Adrenal gland (tissue), 12 donors: ENCODE data around the gene LBHD1. TPM values are rescaled to one million over a fixed set of nuclear protein-coding genes. Genes with fewer than 3 reads are reported as not detected.
A peak's percentile ranks its signal among the peaks of the same experiment; 100 is the strongest.

ENCODE experiments used
- DNase-seq, 7 donors: peaks; one replicate each; pipeline ENCODE4 v3.0.0-alpha.2; 2019 to 2020
- H3K27ac ChIP-seq, 5 donors: fragments of 200-600 bp; sonication (generic) in 4 of 5; 1 replicate in 3 of 5; 2 replicates in 2 of 5; pipeline versions ENCODE4 v1.5.1 to v1.8.0; 2016 to 2020; ENCODE audit warnings: mild to moderate bottlenecking in 1 of 5
- H3K27me3 ChIP-seq: fragments of 200-600 bp; 2 replicates; pipeline ENCODE4 v1.8.0; 2021
- H3K36me3 ChIP-seq, 2 donors: fragments of 200-600 bp; replicated peaks in 1 of 2; 1 replicate in 1 of 2; 2 replicates in 1 of 2; pipeline versions ENCODE4 v1.5.1 to v1.8.0; 2018 to 2022
- H3K4me1 ChIP-seq, 2 donors: fragments of 200-600 bp; replicated peaks in 1 of 2; 1 replicate in 1 of 2; 2 replicates in 1 of 2; pipeline versions ENCODE4 v1.5.1 to v1.8.0; 2018 to 2021
- H3K4me3 ChIP-seq, 4 donors: fragments of 200-600 bp; sonication (generic) in 3 of 4; one replicate each; pipeline ENCODE4 v1.5.1; 2016 to 2018
- H3K9me3 ChIP-seq, 3 donors: fragments of 200-600 bp; sonication (generic) in 1 of 3; replicated peaks in 1 of 3; 1 replicate in 2 of 3; 2 replicates in 1 of 3; pipeline versions ENCODE4 v1.5.1 to v1.8.0; 2016 to 2021
- CTCF ChIP-seq, 6 experiments: fragments of 450-650 bp in 4 of 6; fragments of 200-600 bp in 2 of 6; sonication (generic) in 1 of 6; IDR thresholded peaks; 1 replicate in 5 of 6; 2 replicates in 1 of 6; pipeline versions ENCODE4 v1.5.1 to v1.8.0; 2016 to 2021; ENCODE audit warnings: antibody characterized with exemption in 6 of 6, mild to moderate bottlenecking in 2 of 6, moderate library complexity in 1 of 6
- POLR2A ChIP-seq, 2 donors: fragments of 450-650 bp; IDR thresholded peaks; one replicate each; pipeline ENCODE4 v1.6.1; 2017; ENCODE audit warnings: antibody characterized with exemption in 2 of 2, mild to moderate bottlenecking in 2 of 2, moderate library complexity in 1 of 2
- WGBS, 4 donors: extraction: QIAGEN DNeasy Blood & Tissue Kit in 2 of 4; methylation state at CpG; one replicate each; pipeline versions ENCODE4 v1.1.5 to v1.1.7; 2013 to 2017; 5-methylcytosine and 5-hydroxymethylcytosine counted together
- intact Hi-C, 2 donors: fragments of 100-400 bp; cut with DNase I; formaldehyde crosslinking; loops; one replicate each; pipeline versions ENCODE4 v1.14.1 to v1.15.0; 2022 to 2023
- polyA plus RNA-seq, 3 donors: library from polyadenylated mRNA; stranded (reverse); fragments of 200-250 nt in 2 of 3; fragments of 350-450 nt in 1 of 3; fragmentation: Illumina TruSeq in 1 of 3; extraction: RNeasy Lipid Tissue Mini Kit (QIAGEN cat#74804) in 1 of 3; gene quantifications; one replicate each; pipeline ENCODE4 v1.2.3, GENCODE V29; 2013 to 2014
- total RNA-seq, 9 donors: library from RNA; depleted of rRNA in 4 of 9; stranded (reverse); fragments of >200 nt in 4 of 9; fragments of 120-200 nt in 1 of 9; fragmentation: NEBNext Ultra II Directional in 1 of 9; extraction: Animal tissue kit (Norgen Biotek cat#: 25700) in 1 of 9; gene quantifications; one replicate each; pipeline versions ENCODE4 v1.1.0 to v1.2.4, GENCODE V29; 2013 to 2023
- donor health status: healthy with polysubstance abuse.
- donor health status: Bipolar disorder and iron deficiency.
- donor health status: DM: yes; HTN: yes; CAD: no.
- donor health status: DM: no; HTN: no; CAD: no.
- donor health status: DM: no; HTN: no; CAD: no.
- donor health status: DM: yes; HTN: yes; CAD: no.

LBHD1 gene
- total and polyA plus RNA-seq, 12 donors, result 1.1 to 30.4 (median 12.7) TPM

- Histone ChIP-seq H3K4me1 (peaks cover 12 to 21% of the 10 kb centered on the region in 2 donors), H3K9me3 (no peaks in the 10 kb centered on the region), H3K27ac (peak overlapping the region in 2 of 5 donors; percentile 34 to 65), H3K4me3 (no peak overlapping the region), H3K36me3 (peaks cover 0 to 17% of the 10 kb centered on the region in 2 donors), H3K27me3 (no peaks in the 10 kb centered on the region)
- DNase-seq, result peak; percentile 41 to 75 (median 66)
- TF ChIP-seq POLR2A (IDR thresholded peaks at IDR 0.05) (no peak), CTCF (IDR thresholded peaks at IDR 0.05) (peak; percentile 36 to 69 (median 61))
- intact Hi-C loops, result no loop called here
- WGBS, 4 donors, result 43 to 54% (median 47%) methylated on average over 4 of the region's 4 CpGs
Measured at GRCh38 chr11:62680825-62681240, 8.8 kb upstream of the LBHD1 start.

- peak within 1 kb of the TSS; percentile 73 to 92 (median 78) for H3K4me3 ChIP-seq
- no peak for TF ChIP-seq CTCF (IDR thresholded peaks at IDR 0.05)
- TF ChIP-seq POLR2A (IDR thresholded peaks at IDR 0.05), result peak in 1 of 2 donors; percentile 71
- peaks cover 12 to 21% of the 10 kb centered on the region in 2 donors for H3K4me1 ChIP-seq
- 7 to 18% (median 9%) methylated on average over 20 to 55 of the region's 55 CpGs for WGBS, 4 donors
- no peaks in the 10 kb centered on the region for H3K27me3 ChIP-seq
- intact Hi-C loops, result no loop called here
- H3K27ac ChIP-seq, result peak within 1 kb of the TSS; percentile 58 to 91 (median 82)
- peaks cover 0 to 27% of the 10 kb centered on the region in 2 donors for H3K36me3 ChIP-seq
- peak; percentile 87 to 94 (median 91) for DNase-seq
- H3K9me3 ChIP-seq, result no peaks in the 10 kb centered on the region
Measured at GRCh38 chr11:62678770-62679696, 7.0 kb upstream of the LBHD1 start, which contains the start of gene UBXN1. Gene UBXN1, minus strand, starts transcription at chr11:62679073. Its CDS starts 150 bp downstream, at chr11:62678923.

- intact Hi-C loops, result no loop called here
- Histone ChIP-seq H3K27ac (peak overlapping the region; percentile 58 to 91 (median 82)), H3K27me3 (no peaks in the 10 kb centered on the region), H3K4me1 (peaks cover 12 to 24% of the 10 kb centered on the region in 2 donors), H3K36me3 (peaks cover 0 to 27% of the 10 kb centered on the region in 2 donors), H3K4me3 (peak overlapping the region; percentile 73 to 92 (median 78)), H3K9me3 (no peaks in the 10 kb centered on the region)
- DNase-seq, result no peak
- WGBS, 4 donors, result 1 to 7% (median 4%) methylated on average over 4 to 16 of the region's 16 CpGs
- TF ChIP-seq POLR2A (IDR thresholded peaks at IDR 0.05) (no peak), CTCF (IDR thresholded peaks at IDR 0.05) (no peak)
Measured at GRCh38 chr11:62678433-62678769, 6.3 kb upstream of the LBHD1 start.

GRCh38 chr11:62677714-62678113 is 5.6 kb upstream of the LBHD1 start:
- H3K9me3 ChIP-seq, result no peaks in the 10 kb centered on the region
- H3K27me3 ChIP-seq, result no peaks in the 10 kb centered on the region
- 71 to 79% (median 74%) methylated on average over 15 of the region's 15 CpGs for WGBS, 4 donors
- H3K4me3 ChIP-seq, result no peak overlapping the region
- peak overlapping the region in 1 of 5 donors; percentile 91 for H3K27ac ChIP-seq
- peaks cover 14 to 31% of the 10 kb centered on the region in 2 donors for H3K4me1 ChIP-seq
- TF ChIP-seq POLR2A (IDR thresholded peaks at IDR 0.05) (no peak), CTCF (IDR thresholded peaks at IDR 0.05) (no peak)
- peaks cover 0 to 27% of the 10 kb centered on the region in 2 donors for H3K36me3 ChIP-seq
- intact Hi-C loops, result no loop called here
- DNase-seq, result no peak
